Activated CD4-positive, alpha-beta T cell treated with anti-CD3 and anti-CD28 coated beads for 36 hours (primary cell): ENCODE results near the gene NR1I2. TPM values are rescaled to one million over a fixed set of nuclear protein-coding genes. Genes with fewer than 3 reads are reported as not detected.
A peak's percentile ranks its signal among the peaks of the same experiment; 100 is the strongest.

Experiments
- ATAC-seq: fragments of 200-7000 bp; cut with Tn5 transposase; one replicate; pipeline ENCODE4 v1.10.0; 2021; ENCODE audit warnings: mild to moderate bottlenecking, moderate library complexity
- CTCF ChIA-PET: fragments of 350-600 bp; sonication (Branson Sonifier 250); formaldehyde crosslinking; loops from one replicate; lab custom pipeline; 2021; ENCODE audit warnings: antibody characterized with exemption; lab: Charles Lee
- POLR2A ChIA-PET: fragments of 350-600 bp; sonication (Branson Sonifier 250); formaldehyde crosslinking; loops from one replicate; lab custom pipeline; 2021; ENCODE audit warnings: antibody characterized with exemption, inconsistent platforms; lab: Charles Lee
- DNase-seq: peaks from one replicate; pipeline ENCODE4 v3.0.0-alpha.2; 2020
- H3K27ac Mint-ChIP-seq: one replicate; pipeline ENCODE4 v1.8.0; 2021; ENCODE audit warnings: mixed read lengths
- H3K27me3 Mint-ChIP-seq: one replicate; pipeline ENCODE4 v1.8.0; 2021; ENCODE audit warnings: mixed read lengths
- H3K36me3 Mint-ChIP-seq: one replicate; pipeline ENCODE4 v1.8.0; 2021; ENCODE audit warnings: low read depth, mixed read lengths
- H3K4me1 Mint-ChIP-seq: one replicate; pipeline ENCODE4 v1.8.0; 2021; ENCODE audit warnings: mixed read lengths
- H3K4me3 Mint-ChIP-seq: one replicate; pipeline ENCODE4 v1.8.0; 2021; ENCODE audit warnings: mild to moderate bottlenecking, moderate library complexity, mixed read lengths
- H3K9me3 Mint-ChIP-seq: one replicate; pipeline ENCODE4 v1.8.0; 2021; ENCODE audit warnings: low read depth, mixed read lengths
- intact Hi-C, 2 experiments: fragments of 100-400 bp; cut with DNase I in 1 of 2; cut with micrococcal nuclease in 1 of 2; formaldehyde crosslinking; loops; one replicate each; pipeline versions ENCODE4 v1.14.2 to v1.15.1; 2022 to 2024; cut with DNase I, micrococcal nuclease
- total RNA-seq, 2 experiments: library from RNA; stranded (reverse); gene quantifications; one replicate each; pipeline ENCODE4 v1.2.3, GENCODE V29; 2021

Gene NR1I2
- total RNA-seq, 2 experiments from 2014 or later = 0.27 to 0.40 TPM

GRCh38 chr3:119825820-119826219 is 43.9 kb downstream of the NR1I2 start:
- Mint-ChIP-seq H3K4me3 (no peak overlapping the region), H3K27ac (no peak overlapping the region), H3K27me3 (no peaks in the 10 kb centered on the region), H3K9me3 (no peaks in the 10 kb centered on the region), H3K4me1 (no peaks in the 10 kb centered on the region), H3K36me3 (peaks cover 5% of the 10 kb centered on the region)
- POLR2A ChIA-PET = no interaction called here
- CTCF ChIA-PET = interaction anchor here (0.7 kb wide), 1 partner anchor 262 kb away, joined by 3 read pairs; no protein-coding TSS in a partner anchor
- ATAC-seq (no peak), DNase-seq (no peak)
- intact Hi-C loops = no loop called here

- no peak overlapping the region for H3K27ac Mint-ChIP-seq
Measured at GRCh38 chr3:119826711-119827608, 45.1 kb downstream of the NR1I2 start.

GRCh38 chr3:119829420-119829819 is 47.5 kb downstream of the NR1I2 start:
- ATAC-seq = no peak
- POLR2A ChIA-PET = no interaction called here
- DNase-seq = no peak
- Mint-ChIP-seq H3K27ac (no peak overlapping the region), H3K9me3 (no peaks in the 10 kb centered on the region), H3K36me3 (peaks cover 5% of the 10 kb centered on the region), H3K4me3 (no peak overlapping the region), H3K27me3 (no peaks in the 10 kb centered on the region), H3K4me1 (peaks cover 5% of the 10 kb centered on the region)
- CTCF ChIA-PET = interaction anchor here (1.0 to 1.2 kb wide), 2 partner anchors 10 to 14 kb away, joined by 3 to 5 read pairs; no protein-coding TSS in a partner anchor
- intact Hi-C loops = no loop called here

More at GRCh38 chr3:119826711-119827608, 45.1 kb downstream of the NR1I2 start:
- intact Hi-C loops = no loop called here
- POLR2A ChIA-PET = no interaction called here
- CTCF ChIA-PET = interaction anchor here (0.6 to 1.2 kb wide), 2 partner anchors 14 to 65 kb away, joined by 3 to 4 read pairs; no protein-coding TSS in a partner anchor
- Mint-ChIP-seq H3K36me3 (peaks cover 5% of the 10 kb centered on the region), H3K4me1 (peaks cover 2% of the 10 kb centered on the region), H3K9me3 (no peaks in the 10 kb centered on the region), H3K4me3 (no peak overlapping the region), H3K27me3 (no peaks in the 10 kb centered on the region)
- no peak for ATAC-seq
- no peak for DNase-seq

- intact Hi-C loops = no loop called here
- H3K36me3 Mint-ChIP-seq = peaks cover 1% of the 10 kb centered on the region
Measured at GRCh38 chr3:119831022-119831421, 49.1 kb downstream of the NR1I2 start.

GRCh38 chr3:119831941-119832371 is 50.1 kb downstream of the NR1I2 start:
- no peaks in the 10 kb centered on the region for H3K27me3 Mint-ChIP-seq
- H3K36me3 Mint-ChIP-seq = no peaks in the 10 kb centered on the region
- H3K27ac Mint-ChIP-seq = no peak overlapping the region
- peaks cover 16% of the 10 kb centered on the region for H3K4me1 Mint-ChIP-seq
- no peak for DNase-seq
- ChIA-PET POLR2A (no interaction called here), CTCF (interaction anchor here (0.7 to 0.9 kb wide), 5 partner anchors 8 to 738 kb away, joined by 3 to 4 read pairs (median 3); no protein-coding TSS in a partner anchor)
- H3K4me3 Mint-ChIP-seq = no peak overlapping the region
- intact Hi-C loops = no loop called here
- ATAC-seq = no peak
- H3K9me3 Mint-ChIP-seq = no peaks in the 10 kb centered on the region

More at GRCh38 chr3:119831022-119831421, 49.1 kb downstream of the NR1I2 start:
- Mint-ChIP-seq H3K9me3 (no peaks in the 10 kb centered on the region), H3K27me3 (no peaks in the 10 kb centered on the region), H3K4me3 (no peak overlapping the region), H3K27ac (no peak overlapping the region), H3K4me1 (peaks cover 16% of the 10 kb centered on the region)
- ChIA-PET POLR2A (no interaction called here), CTCF (interaction anchor here (0.6 to 1.0 kb wide), 5 partner anchors 114 to 1485 kb away, joined by 3 read pairs; no protein-coding TSS in a partner anchor)
- no peak for DNase-seq
- no peak for ATAC-seq

- CTCF ChIA-PET = no interaction called here
- DNase-seq (no peak), ATAC-seq (peak; percentile 81)
- Mint-ChIP-seq H3K4me3 (no peak overlapping the region), H3K27me3 (no peaks in the 10 kb centered on the region), H3K9me3 (no peaks in the 10 kb centered on the region), H3K4me1 (peaks cover 16% of the 10 kb centered on the region), H3K36me3 (peaks cover 5% of the 10 kb centered on the region), H3K27ac (no peak overlapping the region)
- POLR2A ChIA-PET = no interaction called here
- intact Hi-C loops = no loop called here
Measured at GRCh38 chr3:119834754-119835370, 53.0 kb downstream of the NR1I2 start.

GRCh38 chr3:119835556-119835955 is 53.7 kb downstream of the NR1I2 start:
- Mint-ChIP-seq H3K9me3 (no peaks in the 10 kb centered on the region), H3K4me1 (peaks cover 16% of the 10 kb centered on the region), H3K27me3 (no peaks in the 10 kb centered on the region), H3K27ac (peak overlapping the region; percentile 59), H3K36me3 (peaks cover 5% of the 10 kb centered on the region), H3K4me3 (no peak overlapping the region)
- POLR2A ChIA-PET = no interaction called here
- intact Hi-C loops = no loop called here
- CTCF ChIA-PET = interaction anchor here (0.7 kb wide), 1 partner anchor 20 kb away, joined by 3 read pairs; no protein-coding TSS in a partner anchor
- ATAC-seq = no peak
- no peak for DNase-seq

- ChIA-PET CTCF (interaction anchor here (1.1 to 1.3 kb wide), 2 partner anchors 50 kb away, joined by 3 to 6 read pairs; no protein-coding TSS in a partner anchor), POLR2A (no interaction called here)
- DNase-seq = no peak
- H3K4me1 Mint-ChIP-seq = peaks cover 4% of the 10 kb centered on the region
- no peak overlapping the region for H3K27ac Mint-ChIP-seq
- H3K9me3 Mint-ChIP-seq = peaks cover 3% of the 10 kb centered on the region
- H3K36me3 Mint-ChIP-seq = peaks cover 33% of the 10 kb centered on the region
- ATAC-seq = no peak
- intact Hi-C loops = no loop called here
- H3K4me3 Mint-ChIP-seq = no peak overlapping the region
- H3K27me3 Mint-ChIP-seq = no peaks in the 10 kb centered on the region
Measured at GRCh38 chr3:119841808-119842471, 60.0 kb downstream of the NR1I2 start.

- POLR2A ChIA-PET = no interaction called here
- no peak for DNase-seq
- no peak for ATAC-seq
- H3K4me1 Mint-ChIP-seq = peaks cover 3% of the 10 kb centered on the region
- H3K27me3 Mint-ChIP-seq = no peaks in the 10 kb centered on the region
- H3K4me3 Mint-ChIP-seq = no peak overlapping the region
- intact Hi-C loops = no loop called here
- no peak overlapping the region for H3K27ac Mint-ChIP-seq
- peaks cover 4% of the 10 kb centered on the region for H3K9me3 Mint-ChIP-seq
- peaks cover 44% of the 10 kb centered on the region for H3K36me3 Mint-ChIP-seq
- CTCF ChIA-PET = interaction anchor here (0.6 kb wide), 1 partner anchor 354 kb away, joined by 3 read pairs; no protein-coding TSS in a partner anchor
Measured at GRCh38 chr3:119849126-119849525, 67.2 kb downstream of the NR1I2 start.

- Mint-ChIP-seq H3K27me3 (no peaks in the 10 kb centered on the region), H3K9me3 (peaks cover 4% of the 10 kb centered on the region), H3K4me3 (no peak overlapping the region), H3K36me3 (peaks cover 62% of the 10 kb centered on the region), H3K4me1 (peaks cover 7% of the 10 kb centered on the region), H3K27ac (no peak overlapping the region)
- ChIA-PET POLR2A (no interaction called here), CTCF (no interaction called here)
- intact Hi-C loops = no loop called here
- DNase-seq = no peak
- no peak for ATAC-seq
Measured at GRCh38 chr3:119856695-119857094, 74.8 kb downstream of the NR1I2 start.

GRCh38 chr3:119858957-119859356 is 77.1 kb downstream of the NR1I2 start:
- H3K9me3 Mint-ChIP-seq = peaks cover 4% of the 10 kb centered on the region
- H3K27me3 Mint-ChIP-seq = no peaks in the 10 kb centered on the region
- peaks cover 9% of the 10 kb centered on the region for H3K4me1 Mint-ChIP-seq
- POLR2A ChIA-PET = no interaction called here
- no peak overlapping the region for H3K4me3 Mint-ChIP-seq
- H3K36me3 Mint-ChIP-seq = peaks cover 67% of the 10 kb centered on the region
- no peak overlapping the region for H3K27ac Mint-ChIP-seq
- intact Hi-C loops = no loop called here
- DNase-seq (no peak), ATAC-seq (no peak)
- CTCF ChIA-PET = interaction anchor here (0.5 to 1.9 kb wide), 4 partner anchors 33 to 319 kb away, joined by 3 to 5 read pairs (median 4); no protein-coding TSS in a partner anchor
